SK-N-SH (cell line): ENCODE measurements around the gene TMPRSS11A. TPM values are rescaled to one million over a fixed set of nuclear protein-coding genes. Genes with fewer than 3 reads are reported as not detected.

Source experiments
- CTCF ChIA-PET: fragments of 300-600, 350-600 bp; formaldehyde crosslinking; extraction: SDS; loops from one replicate; lab custom pipeline; 2021; lab: Yijun Ruan, JAX
- POLR2A ChIA-PET: fragments of 350-600 bp; sonication (Branson Sonifier 250); formaldehyde crosslinking; extraction: SDS; loops from one replicate; lab custom pipeline; 2020; ENCODE audit warnings: antibody characterized with exemption, inconsistent platforms; lab: Yijun Ruan, JAX
- DNase-seq: peaks from one replicate; pipeline ENCODE4 v3.0.0; 2012
- H2AFZ ChIP-seq: fragments of 200-600 bp; sonication (generic); 2 replicates; pipeline ENCODE4 v1.8.1; 2016; ENCODE audit warnings: antibody characterized with exemption, mild to moderate bottlenecking, low read depth
- H3F3A ChIP-seq: fragments of 200-600 bp; sonication (generic); replicated peaks from 2 replicates; pipeline ENCODE3; 2016; ENCODE audit warnings: antibody characterized with exemption, mild to moderate bottlenecking; ENCODE audit not compliant: insufficient read depth
- H3K27ac ChIP-seq, 2 experiments: fragments of 200-500 bp in 1 of 2; fragments of 200-600 bp in 1 of 2; sonication (Bioruptor generic) in 1 of 2; sonication (generic), shearing (Covaris generic) in 1 of 2; 2 replicates each; pipeline versions ENCODE4 v1.5.1 to v1.6.1; 2014 to 2016; ENCODE audit warnings: low read depth in 2 of 2, inconsistent platforms in 1 of 2, low read length in 1 of 2, mild to moderate bottlenecking in 1 of 2, mixed read lengths in 1 of 2
- H3K27me3 ChIP-seq: fragments of 200-600 bp; sonication (generic), shearing (Covaris generic); 2 replicates; pipeline ENCODE4 v1.6.1; 2016; ENCODE audit warnings: mixed run types; ENCODE audit not compliant: insufficient read depth
- H3K36me3 ChIP-seq, 2 experiments: fragments of 200-500 bp in 1 of 2; fragments of 200-600 bp in 1 of 2; sonication (Bioruptor generic) in 1 of 2; sonication (generic) in 1 of 2; replicated peaks in 1 of 2; 2 replicates each; pipeline versions ENCODE3 to v1.5.1; 2014 to 2016; ENCODE audit warnings: low read length in 1 of 2, mild to moderate bottlenecking in 1 of 2; ENCODE audit not compliant: insufficient read depth in 2 of 2, control insufficient read depth in 1 of 2
- H3K4me1 ChIP-seq, 2 experiments: fragments of 200-500 bp in 1 of 2; fragments of 200-600 bp in 1 of 2; sonication (Bioruptor generic) in 1 of 2; sonication (generic), shearing (Covaris generic) in 1 of 2; 2 replicates each; pipeline versions ENCODE4 v1.5.1 to v1.6.1; 2014 to 2016; ENCODE audit warnings: low read depth in 1 of 2, low read length in 1 of 2, mixed run types in 1 of 2; ENCODE audit not compliant: insufficient read depth in 2 of 2, control insufficient read depth in 1 of 2
- H3K4me2 ChIP-seq: fragments of 200-600 bp; sonication (generic), shearing (Covaris generic); 2 replicates; pipeline ENCODE4 v1.6.1; 2017; ENCODE audit warnings: mixed run types
- H3K4me3 ChIP-seq, 2 experiments: fragments of 200-500 bp in 1 of 2; fragments of 200-600 bp in 1 of 2; sonication (Bioruptor generic) in 1 of 2; sonication (generic), shearing (Covaris generic) in 1 of 2; 2 replicates each; pipeline versions ENCODE4 v1.5.1 to v1.8.1; 2014 to 2016; ENCODE audit warnings: low read depth in 2 of 2, inconsistent platforms in 1 of 2, low read length in 1 of 2, mild to moderate bottlenecking in 1 of 2, mixed read lengths in 1 of 2, moderate library complexity in 1 of 2
- H3K79me2 ChIP-seq: fragments of 200-600 bp; sonication (generic); 2 replicates; pipeline ENCODE4 v1.8.1; 2017; ENCODE audit warnings: mild to moderate bottlenecking; ENCODE audit not compliant: insufficient read depth
- H3K9ac ChIP-seq: fragments of 200-600 bp; sonication (generic); 2 replicates; pipeline ENCODE4 v1.6.1; 2017; ENCODE audit warnings: mixed run types
- H3K9me2 ChIP-seq: fragments of 200-600 bp; sonication (generic); 2 replicates; pipeline ENCODE4 v1.6.1; 2017; ENCODE audit warnings: mixed run types
- H3K9me3 ChIP-seq: fragments of 200-600 bp; sonication (generic); 2 replicates; pipeline ENCODE4 v1.6.1; 2017; ENCODE audit warnings: mixed run types, mild to moderate bottlenecking, moderate library complexity
- H4K20me1 ChIP-seq: fragments of 200-600 bp; sonication (generic); 2 replicates; pipeline ENCODE4 v1.6.1; 2017; ENCODE audit warnings: mild to moderate bottlenecking, mixed run types; ENCODE audit not compliant: insufficient read depth
- CHD2 ChIP-seq: fragments of 150-350 bp; IDR thresholded peaks from 2 replicates; pipeline ENCODE4 v1.6.1; 2018; ENCODE audit warnings: low read length; ENCODE audit not compliant: partially characterized antibody
- ELF1 ChIP-seq: IDR thresholded peaks from 2 replicates; pipeline ENCODE4 v1.4.0; 2012
- FOSL2 ChIP-seq: IDR thresholded peaks from 2 replicates; pipeline ENCODE4 v1.4.0; 2012; ENCODE audit warnings: low read depth, mild to moderate bottlenecking, moderate library complexity, borderline replicate concordance
- FOXM1 ChIP-seq: IDR thresholded peaks from 2 replicates; pipeline ENCODE4 v1.4.0; 2012; ENCODE audit warnings: low read depth, mild to moderate bottlenecking
- GABPA ChIP-seq: IDR thresholded peaks from 2 replicates; pipeline ENCODE4 v1.4.0; 2012; ENCODE audit warnings: low read depth, mild to moderate bottlenecking
- IRF3 ChIP-seq: fragments of 150-350 bp; IDR thresholded peaks from 2 replicates; pipeline ENCODE4 v1.6.1; 2016; ENCODE audit warnings: mild to moderate bottlenecking, low read depth, low read length
- JUND ChIP-seq: IDR thresholded peaks from 2 replicates; pipeline ENCODE4 v1.4.0; 2012
- MAX ChIP-seq: IDR thresholded peaks from 2 replicates; pipeline ENCODE4 v1.4.0; 2012; ENCODE audit warnings: low read depth
- MEF2A ChIP-seq: IDR thresholded peaks from 2 replicates; pipeline ENCODE4 v1.4.0; 2012; ENCODE audit warnings: low read depth, borderline replicate concordance
- MXI1 ChIP-seq: IDR thresholded peaks from 2 replicates; pipeline ENCODE4 v1.6.1; 2012; ENCODE audit warnings: mild to moderate bottlenecking, low read depth, low read length, improper control_type of control experiment
- NRF1 ChIP-seq: IDR thresholded peaks from 2 replicates; pipeline ENCODE4 v1.6.1; 2012; ENCODE audit warnings: low read depth, mild to moderate bottlenecking, low read length
- POLR2AphosphoS5 ChIP-seq: IDR thresholded peaks from 2 replicates; pipeline ENCODE4 v1.6.1; 2012; ENCODE audit warnings: low read depth, low read length
- RCOR1 ChIP-seq: fragments of 150-350 bp; IDR thresholded peaks from 2 replicates; pipeline ENCODE4 v1.6.1; 2017; ENCODE audit warnings: antibody characterized with exemption, low read length
- REST ChIP-seq: IDR thresholded peaks from 2 replicates; pipeline ENCODE4 v1.6.1; 2012; ENCODE audit warnings: mild to moderate bottlenecking, low read depth, low read length, moderate library complexity
- SMC3 ChIP-seq: IDR thresholded peaks from 2 replicates; pipeline ENCODE4 v1.6.1; 2012; ENCODE audit warnings: low read depth, low read length, improper control_type of control experiment
- TAF1 ChIP-seq: IDR thresholded peaks from 2 replicates; pipeline ENCODE4 v1.6.1; 2012; ENCODE audit warnings: low read depth, mild to moderate bottlenecking, low read length, moderate library complexity, borderline replicate concordance
- USF1 ChIP-seq: IDR thresholded peaks from 2 replicates; pipeline ENCODE4 v1.4.0; 2012; ENCODE audit warnings: low read depth, borderline replicate concordance
- USF2 ChIP-seq: fragments of 150-350 bp; IDR thresholded peaks from 2 replicates; pipeline ENCODE4 v1.6.1; 2017; ENCODE audit warnings: antibody characterized with exemption, low read length, low read depth, borderline replicate concordance
- WGBS: methylation state at CpG from one replicate; pipeline ENCODE4 v1.1.6; 2017; ENCODE audit warnings: low lambda C conversion rate; 5-methylcytosine and 5-hydroxymethylcytosine counted together
- polyA plus RNA-seq, 3 experiments: library from polyadenylated mRNA; depleted of rRNA; stranded (reverse); fragments of >200 nt; gene quantifications; 2 replicates each; pipeline ENCODE4 v1.2.3, GENCODE V29; 2012

The TMPRSS11A gene
- polyA plus RNA-seq, 1 of the 3 experiments (the other 2 are of a cell fraction) = not detected

- ChIA-PET POLR2A (no interaction called here), CTCF (no interaction called here)
- Histone ChIP-seq H2AFZ (no peak overlapping the region), H3F3A (no peaks in the 10 kb centered on the region), H3K4me1 (no peaks in the 10 kb centered on the region), H3K79me2 (no peaks in the 10 kb centered on the region), H4K20me1 (no peaks in the 10 kb centered on the region), H3K9me2 (no peaks in the 10 kb centered on the region), H3K27me3 (no peaks in the 10 kb centered on the region), H3K27ac (no peak overlapping the region), H3K9me3 (no peaks in the 10 kb centered on the region), H3K36me3 (no peaks in the 10 kb centered on the region), H3K4me2 (no peak overlapping the region), H3K4me3 (no peak overlapping the region), H3K9ac (no peak overlapping the region)
- 10% methylated on average over 2 of the region's 2 CpGs for WGBS
- no peak for DNase-seq
- TF ChIP-seq USF1 = no peak
- no peak for TF ChIP-seq MXI1
- TF ChIP-seq CHD2 = no peak
- TF ChIP-seq JUND = no peak
- no peak for TF ChIP-seq TAF1
- no peak for TF ChIP-seq SMC3
- TF ChIP-seq USF2 = no peak
These were observed 27.4 kb downstream of the TMPRSS11A start for GRCh38 chr4:67935888-67936287.

- CTCF ChIA-PET = no interaction called here
- no peak for DNase-seq
- Histone ChIP-seq H3K9me2 (no peaks in the 10 kb centered on the region), H3K9me3 (no peaks in the 10 kb centered on the region), H3K27ac (no peak overlapping the region), H3K4me1 (no peaks in the 10 kb centered on the region), H4K20me1 (no peaks in the 10 kb centered on the region), H3K4me2 (no peak overlapping the region), H3K27me3 (no peaks in the 10 kb centered on the region), H3F3A (no peaks in the 10 kb centered on the region), H3K4me3 (no peak overlapping the region), H3K36me3 (no peaks in the 10 kb centered on the region), H2AFZ (no peak overlapping the region), H3K9ac (no peak overlapping the region), H3K79me2 (no peaks in the 10 kb centered on the region)
- POLR2A ChIA-PET = no interaction called here
- 27% methylated on average over 2 of the region's 2 CpGs for WGBS
- no peak for TF ChIP-seq MXI1
- no peak for TF ChIP-seq NRF1
- no peak for TF ChIP-seq MEF2A
- TF ChIP-seq REST = no peak
- TF ChIP-seq FOSL2 = no peak
- TF ChIP-seq ELF1 = no peak
- TF ChIP-seq POLR2AphosphoS5 = no peak
- no peak for TF ChIP-seq SMC3
- TF ChIP-seq CHD2 = no peak
- TF ChIP-seq IRF3 = no peak
- TF ChIP-seq MAX = no peak
- no peak for TF ChIP-seq JUND
- no peak for TF ChIP-seq RCOR1
- no peak for TF ChIP-seq USF1
- no peak for TF ChIP-seq GABPA
- no peak for TF ChIP-seq FOXM1
These were observed 28.7 kb downstream of the TMPRSS11A start for GRCh38 chr4:67934628-67935027.
